BE2C (cell line): ENCODE measurements around the gene MYO18B.

Experiments used
- DNase-seq: peaks from one replicate; pipeline ENCODE4 v3.0.0-alpha.2; 2020
- H3K27me3 ChIP-seq: fragments of 250-450 bp; sonication (Bioruptor Pico); 2 replicates; pipeline ENCODE4 v1.5.1; 2020; ENCODE audit warnings: mild to moderate bottlenecking
- H3K36me3 ChIP-seq: fragments of 250-450 bp; sonication (Bioruptor Pico); 2 replicates; pipeline ENCODE4 v1.5.1; 2020; ENCODE audit warnings: mild to moderate bottlenecking
- H3K4me1 ChIP-seq: fragments of 250-450 bp; sonication (Bioruptor Pico); 2 replicates; pipeline ENCODE4 v1.5.1; 2020
- H3K4me3 ChIP-seq: 2 replicates; pipeline ENCODE4 v1.5.1; 2011; ENCODE audit warnings: low read depth, low read length
- H3K9me3 ChIP-seq: fragments of 250-450 bp; sonication (Bioruptor Pico); 2 replicates; pipeline ENCODE4 v1.5.1; 2020
- TF ChIP-seq, protein P1 (sequence below): IDR thresholded peaks from 2 replicates; pipeline ENCODE4 v1.5.1; 2012; ENCODE audit warnings: mild to moderate bottlenecking, low read depth, low read length

Gene MYO18B

DNA sequence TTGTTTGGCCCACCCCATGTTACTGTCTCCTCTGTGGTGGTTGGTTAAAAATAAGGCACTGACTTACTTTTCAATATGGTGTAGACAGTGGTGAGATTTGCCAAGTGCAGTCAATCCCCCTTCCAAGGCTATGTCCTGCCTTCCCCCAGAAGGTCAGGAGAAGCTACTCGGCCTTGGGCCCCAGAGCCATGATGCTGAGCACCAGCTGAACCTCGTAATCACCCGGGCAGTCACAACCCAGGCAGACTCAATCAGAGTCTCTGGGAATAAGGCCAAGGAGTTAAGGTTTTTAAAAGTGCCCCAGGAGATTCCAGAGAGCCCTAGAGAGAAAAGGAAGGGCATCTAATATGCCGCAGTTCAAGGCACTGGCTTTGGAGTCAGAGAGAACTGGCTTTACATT lies 23.8 kb downstream of the MYO18B start:
- TF ChIP-seq, protein P1, sequence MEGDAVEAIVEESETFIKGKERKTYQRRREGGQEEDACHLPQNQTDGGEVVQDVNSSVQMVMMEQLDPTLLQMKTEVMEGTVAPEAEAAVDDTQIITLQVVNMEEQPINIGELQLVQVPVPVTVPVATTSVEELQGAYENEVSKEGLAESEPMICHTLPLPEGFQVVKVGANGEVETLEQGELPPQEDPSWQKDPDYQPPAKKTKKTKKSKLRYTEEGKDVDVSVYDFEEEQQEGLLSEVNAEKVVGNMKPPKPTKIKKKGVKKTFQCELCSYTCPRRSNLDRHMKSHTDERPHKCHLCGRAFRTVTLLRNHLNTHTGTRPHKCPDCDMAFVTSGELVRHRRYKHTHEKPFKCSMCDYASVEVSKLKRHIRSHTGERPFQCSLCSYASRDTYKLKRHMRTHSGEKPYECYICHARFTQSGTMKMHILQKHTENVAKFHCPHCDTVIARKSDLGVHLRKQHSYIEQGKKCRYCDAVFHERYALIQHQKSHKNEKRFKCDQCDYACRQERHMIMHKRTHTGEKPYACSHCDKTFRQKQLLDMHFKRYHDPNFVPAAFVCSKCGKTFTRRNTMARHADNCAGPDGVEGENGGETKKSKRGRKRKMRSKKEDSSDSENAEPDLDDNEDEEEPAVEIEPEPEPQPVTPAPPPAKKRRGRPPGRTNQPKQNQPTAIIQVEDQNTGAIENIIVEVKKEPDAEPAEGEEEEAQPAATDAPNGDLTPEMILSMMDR: no peak

GRCh38 chr22:25766418-25766817 lies 24.4 kb downstream of the MYO18B start:
- no peak for DNase-seq
- Histone ChIP-seq H3K4me1 (no peaks in the 10 kb centered on the region), H3K27me3 (no peaks in the 10 kb centered on the region), H3K36me3 (no peaks in the 10 kb centered on the region), H3K4me3 (no peak overlapping the region), H3K9me3 (peaks cover 5% of the 10 kb centered on the region; the same call in 1 of the 2 replicates)
- TF ChIP-seq, protein P1: no peak

More for the DNA sequence above, 23.8 kb downstream of the MYO18B start:
- H3K27me3 ChIP-seq: no peaks in the 10 kb centered on the region
- no peaks in the 10 kb centered on the region for H3K36me3 ChIP-seq
- no peaks in the 10 kb centered on the region; the same call in 1 of the 2 replicates for H3K4me1 ChIP-seq
- no peak for DNase-seq
- H3K9me3 ChIP-seq: peaks cover 5% of the 10 kb centered on the region; the same call in 1 of the 2 replicates
- H3K4me3 ChIP-seq: no peak overlapping the region

DNA sequence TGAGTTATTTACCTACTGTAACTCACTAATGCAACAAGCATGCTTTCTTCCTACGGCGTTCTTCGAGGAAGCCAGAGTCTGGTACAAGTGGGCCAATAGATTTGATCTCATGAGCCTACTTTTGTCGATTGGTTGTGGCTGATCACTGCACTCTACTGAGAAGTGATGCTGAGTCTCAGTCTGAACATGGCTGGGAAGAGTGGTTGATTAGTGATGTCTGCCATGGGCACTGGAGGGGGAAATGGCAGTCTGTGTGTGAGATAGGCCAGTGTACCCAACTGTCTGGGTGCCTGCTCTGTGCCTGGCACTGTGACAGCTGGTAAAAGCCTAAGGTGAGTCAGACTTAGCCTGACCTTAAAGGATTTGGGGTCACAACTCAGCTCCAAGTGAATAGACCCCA lies 28.3 kb downstream of the MYO18B start:
- DNase-seq: no peak
- peaks cover 3% of the 10 kb centered on the region; the same call in 1 of the 2 replicates for H3K9me3 ChIP-seq
- TF ChIP-seq, protein P1: no peak
- H3K27me3 ChIP-seq: no peaks in the 10 kb centered on the region
- H3K4me3 ChIP-seq: no peak overlapping the region
- H3K4me1 ChIP-seq: peaks cover 7% of the 10 kb centered on the region
- no peaks in the 10 kb centered on the region for H3K36me3 ChIP-seq

- TF ChIP-seq, protein P1: no peak
- no peak for DNase-seq
- Histone ChIP-seq H3K9me3 (no peaks in the 10 kb centered on the region), H3K4me3 (no peak overlapping the region), H3K27me3 (no peaks in the 10 kb centered on the region), H3K36me3 (no peaks in the 10 kb centered on the region), H3K4me1 (peaks cover 16% of the 10 kb centered on the region)
Measured at GRCh38 chr22:25772288-25772687, 30.3 kb downstream of the MYO18B start.

DNA sequence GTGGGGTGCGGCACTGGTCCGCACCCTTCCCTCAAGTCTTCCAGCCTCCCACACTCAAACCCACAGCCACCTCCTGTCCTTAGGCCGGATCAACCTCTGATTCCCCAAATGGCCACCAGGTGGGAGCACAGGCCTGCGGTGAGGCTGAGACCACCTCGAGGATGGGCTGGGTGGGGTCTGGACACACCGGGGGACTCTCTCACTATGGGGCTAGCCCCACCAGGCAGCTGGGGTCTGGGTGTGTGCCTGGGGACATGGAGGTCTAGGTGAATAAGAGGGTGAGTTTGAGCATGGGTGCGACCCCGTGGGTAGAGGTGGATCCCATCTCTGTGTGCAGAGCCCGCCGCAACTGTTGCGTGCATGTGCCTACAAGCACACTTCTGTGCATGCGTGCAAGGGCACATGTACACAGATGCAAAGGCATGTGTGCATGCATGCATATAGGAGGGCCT lies 32.6 kb downstream of the MYO18B start:
- peak; percentile 81 for DNase-seq
- H3K9me3 ChIP-seq: no peaks in the 10 kb centered on the region
- H3K36me3 ChIP-seq: no peaks in the 10 kb centered on the region
- TF ChIP-seq, protein P1: peak; percentile 91
- no peaks in the 10 kb centered on the region for H3K27me3 ChIP-seq
- no peak overlapping the region for H3K4me3 ChIP-seq
- peaks cover 23% of the 10 kb centered on the region for H3K4me1 ChIP-seq

DNA sequence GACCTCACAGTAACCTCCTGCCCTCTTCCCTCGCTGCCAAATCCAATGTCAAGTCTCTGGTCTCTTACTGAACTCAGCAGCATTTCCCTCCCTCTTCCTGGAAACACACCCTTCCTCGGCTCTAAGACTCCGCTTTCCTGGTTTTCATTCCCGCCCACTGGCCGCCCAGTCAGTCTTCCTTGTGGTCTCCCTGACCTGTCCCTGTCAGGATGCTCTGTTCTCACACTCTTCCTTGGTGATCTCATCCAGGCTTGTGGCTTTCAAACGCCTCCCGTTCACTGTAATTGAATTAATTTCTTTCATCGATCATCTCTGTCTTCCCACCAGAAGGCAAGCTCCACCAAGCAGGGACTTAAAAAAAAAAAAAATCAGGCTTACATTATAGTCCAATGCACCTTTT lies 33.5 kb downstream of the MYO18B start:
- DNase-seq: peak; percentile 68
- no peak overlapping the region for H3K4me3 ChIP-seq
- no peaks in the 10 kb centered on the region for H3K27me3 ChIP-seq
- peaks cover 30% of the 10 kb centered on the region for H3K4me1 ChIP-seq
- TF ChIP-seq, protein P1: no peak
- no peaks in the 10 kb centered on the region for H3K9me3 ChIP-seq
- H3K36me3 ChIP-seq: no peaks in the 10 kb centered on the region
